Immature natural killer cell (primary cell): ENCODE results near the gene SERGEF. TPM values are rescaled to one million over a fixed set of nuclear protein-coding genes. Genes with fewer than 3 reads are reported as not detected.
"Not testable (repeated sequence)": the region's sequence is repeated elsewhere in the genome, so short reads cannot be mapped to it uniquely, and the experiment has no call there.

Experiments used
- DNase-seq, 3 donors: peaks; one replicate each; pipeline ENCODE4 v3.0.0; 2022; ENCODE audit warnings: mixed read lengths in 1 of 3
- H3K27ac Mint-ChIP-seq, 6 donors: one replicate each; pipeline ENCODE4 v1.8.0; 2020; ENCODE audit warnings: mixed read lengths in 6 of 6, mild to moderate bottlenecking in 5 of 6, inconsistent platforms in 4 of 6, moderate library complexity in 3 of 6
- H3K27me3 Mint-ChIP-seq, 3 donors: one replicate each; pipeline ENCODE4 v1.8.0; 2020 to 2021; ENCODE audit warnings: low read depth in 3 of 3, mild to moderate bottlenecking in 3 of 3, mixed read lengths in 3 of 3, moderate library complexity in 3 of 3, inconsistent platforms in 1 of 3
- H3K36me3 Mint-ChIP-seq, 3 donors: one replicate each; pipeline ENCODE4 v1.8.0; 2020; ENCODE audit warnings: mixed read lengths in 3 of 3, inconsistent platforms in 2 of 3, mild to moderate bottlenecking in 2 of 3
- H3K4me1 Mint-ChIP-seq, 2 donors: one replicate each; pipeline ENCODE4 v1.8.0; 2020; ENCODE audit warnings: inconsistent platforms in 2 of 2, mild to moderate bottlenecking in 2 of 2, mixed read lengths in 2 of 2, moderate library complexity in 1 of 2
- H3K4me3 Mint-ChIP-seq, 5 donors: one replicate each; pipeline ENCODE4 v1.8.0; 2020; ENCODE audit warnings: mild to moderate bottlenecking in 5 of 5, mixed read lengths in 5 of 5, inconsistent platforms in 3 of 5, moderate library complexity in 3 of 5
- H3K9me3 Mint-ChIP-seq, 6 donors: one replicate each; pipeline ENCODE4 v1.8.0; 2020; ENCODE audit warnings: mild to moderate bottlenecking in 6 of 6, mixed read lengths in 6 of 6, inconsistent platforms in 4 of 6, moderate library complexity in 3 of 6
- polyA plus RNA-seq, 3 donors: library from polyadenylated mRNA; unstranded; fragments of 300-500 nt; fragmentation: Illumina TruSeq; gene quantifications; one replicate each; pipeline ENCODE4 v1.2.3, GENCODE V29; 2021

SERGEF gene
- polyA plus RNA-seq, 3 donors from 2014 or later, result 52.0 to 104 (median 68.3) TPM

- Mint-ChIP-seq H3K27me3 (no peaks in the 10 kb centered on the region), H3K36me3 (peaks cover 3 to 29% (median 20%) of the 10 kb centered on the region in 3 donors), H3K27ac (no peak overlapping the region), H3K4me1 (no peaks in the 10 kb centered on the region), H3K4me3 (no peak overlapping the region), H3K9me3 (no peaks in the 10 kb centered on the region)
- DNase-seq, result no peak
Observed at GRCh38 chr11:17876827-17877226, 136.0 kb downstream of the SERGEF start.

GRCh38 chr11:17875891-17876290 is 137.0 kb downstream of the SERGEF start:
- peak overlapping the region in 1 of 6 donors; percentile 38 for H3K27ac Mint-ChIP-seq
- H3K36me3 Mint-ChIP-seq, result peaks cover 3 to 37% (median 25%) of the 10 kb centered on the region in 3 donors
- H3K4me3 Mint-ChIP-seq, result no peak overlapping the region
- peaks cover 0 to 1% (median 0%) of the 10 kb centered on the region in 3 donors for H3K27me3 Mint-ChIP-seq
- H3K4me1 Mint-ChIP-seq, result no peaks in the 10 kb centered on the region
- DNase-seq, result no peak
- no peaks in the 10 kb centered on the region for H3K9me3 Mint-ChIP-seq

- DNase-seq, result no peak
- H3K4me1 Mint-ChIP-seq, result no peaks in the 10 kb centered on the region
Observed at GRCh38 chr11:17873586-17873985, 139.3 kb downstream of the SERGEF start.

GRCh38 chr11:17868398-17868797 is 144.4 kb downstream of the SERGEF start:
- not testable (repeated sequence) for H3K4me1 Mint-ChIP-seq, DNase-seq, H3K27me3 Mint-ChIP-seq, H3K9me3 Mint-ChIP-seq, H3K4me3 Mint-ChIP-seq
- Mint-ChIP-seq H3K36me3 (peaks cover 32 to 48% (median 46%) of the 10 kb centered on the region in 3 donors), H3K27ac (peak overlapping the region in 1 of 6 donors; percentile 5)

More at GRCh38 chr11:17873586-17873985, 139.3 kb downstream of the SERGEF start:
- Mint-ChIP-seq H3K27me3 (peaks cover 0 to 1% (median 0%) of the 10 kb centered on the region in 3 donors), H3K4me3 (no peak overlapping the region), H3K27ac (peak overlapping the region in 1 of 6 donors; percentile 36), H3K36me3 (peaks cover 19 to 46% (median 41%) of the 10 kb centered on the region in 3 donors), H3K9me3 (peaks cover 0 to 1% (median 0%) of the 10 kb centered on the region in 6 donors)

GRCh38 chr11:17867341-17867740 is 145.5 kb downstream of the SERGEF start:
- H3K36me3 Mint-ChIP-seq, result peaks cover 31 to 45% (median 44%) of the 10 kb centered on the region in 3 donors
- H3K4me1 Mint-ChIP-seq, result no peaks in the 10 kb centered on the region
- no peak overlapping the region for H3K4me3 Mint-ChIP-seq
- H3K9me3 Mint-ChIP-seq, result peaks cover 0 to 1% (median 0%) of the 10 kb centered on the region in 6 donors
- DNase-seq, result no peak
- H3K27ac Mint-ChIP-seq, result no peak overlapping the region
- peaks cover 0 to 1% (median 0%) of the 10 kb centered on the region in 3 donors for H3K27me3 Mint-ChIP-seq

- no peak overlapping the region for H3K4me3 Mint-ChIP-seq
- H3K36me3 Mint-ChIP-seq, result peaks cover 31 to 40% (median 38%) of the 10 kb centered on the region in 3 donors
- peaks cover 0 to 1% (median 0%) of the 10 kb centered on the region in 6 donors for H3K9me3 Mint-ChIP-seq
- no peaks in the 10 kb centered on the region for H3K4me1 Mint-ChIP-seq
- no peak overlapping the region for H3K27ac Mint-ChIP-seq
- H3K27me3 Mint-ChIP-seq, result peaks cover 0 to under 1% (median 0%) of the 10 kb centered on the region in 3 donors
- no peak for DNase-seq
Observed at GRCh38 chr11:17865765-17866428, 146.9 kb downstream of the SERGEF start.

- no peak for DNase-seq
- Mint-ChIP-seq H3K36me3 (peaks cover 30 to 34% (median 32%) of the 10 kb centered on the region in 3 donors), H3K4me3 (no peak overlapping the region), H3K9me3 (peaks cover 0 to 2% (median 0%) of the 10 kb centered on the region in 6 donors), H3K4me1 (no peaks in the 10 kb centered on the region), H3K27me3 (no peaks in the 10 kb centered on the region), H3K27ac (no peak overlapping the region)
Observed at GRCh38 chr11:17864478-17864941, 148.3 kb downstream of the SERGEF start.

GRCh38 chr11:17861036-17861755 is 151.7 kb downstream of the SERGEF start:
- no peak overlapping the region for H3K4me3 Mint-ChIP-seq
- no peak for DNase-seq
- no peak overlapping the region for H3K27ac Mint-ChIP-seq
- peaks cover 0 to 2% (median 0%) of the 10 kb centered on the region in 6 donors for H3K9me3 Mint-ChIP-seq
- H3K27me3 Mint-ChIP-seq, result no peaks in the 10 kb centered on the region
- peaks cover 7 to 8% of the 10 kb centered on the region in 2 donors for H3K4me1 Mint-ChIP-seq
- H3K36me3 Mint-ChIP-seq, result peaks cover 28 to 35% (median 33%) of the 10 kb centered on the region in 3 donors

GRCh38 chr11:17859552-17859951 is 153.3 kb downstream of the SERGEF start:
- Mint-ChIP-seq H3K36me3 (peaks cover 28 to 35% (median 33%) of the 10 kb centered on the region in 3 donors), H3K27ac (no peak overlapping the region), H3K4me1 (peaks cover 15 to 17% of the 10 kb centered on the region in 2 donors), H3K9me3 (peaks cover 0 to 2% (median 0%) of the 10 kb centered on the region in 6 donors), H3K27me3 (no peaks in the 10 kb centered on the region), H3K4me3 (no peak overlapping the region)
- no peak for DNase-seq

GRCh38 chr11:17855531-17856290 is 157.1 kb downstream of the SERGEF start:
- Mint-ChIP-seq H3K4me3 (peak overlapping the region in 2 of 5 donors; percentile 22 to 47), H3K4me1 (peaks cover 15 to 17% of the 10 kb centered on the region in 2 donors), H3K27ac (peak overlapping the region in 2 of 6 donors; percentile 8 to 25), H3K36me3 (peaks cover 20 to 24% (median 22%) of the 10 kb centered on the region in 3 donors), H3K27me3 (no peaks in the 10 kb centered on the region), H3K9me3 (peaks cover 0 to 2% (median 0%) of the 10 kb centered on the region in 6 donors)
- DNase-seq, result no peak

- Mint-ChIP-seq H3K9me3 (no peaks in the 10 kb centered on the region), H3K4me1 (peaks cover 15 to 17% of the 10 kb centered on the region in 2 donors), H3K4me3 (no peak overlapping the region), H3K36me3 (peaks cover 8 to 15% (median 10%) of the 10 kb centered on the region in 3 donors), H3K27ac (no peak overlapping the region), H3K27me3 (no peaks in the 10 kb centered on the region)
- DNase-seq, result no peak
Observed at GRCh38 chr11:17853280-17853679, 159.6 kb downstream of the SERGEF start.

- no peak for DNase-seq
- Mint-ChIP-seq H3K9me3 (no peaks in the 10 kb centered on the region), H3K27me3 (no peaks in the 10 kb centered on the region), H3K27ac (no peak overlapping the region), H3K4me1 (peaks cover 15 to 17% of the 10 kb centered on the region in 2 donors), H3K4me3 (no peak overlapping the region), H3K36me3 (peaks cover 0 to 7% (median 0%) of the 10 kb centered on the region in 3 donors)
Observed at GRCh38 chr11:17852246-17852645, 160.6 kb downstream of the SERGEF start.

- DNase-seq, result no peak
- no peaks in the 10 kb centered on the region for H3K27me3 Mint-ChIP-seq
- H3K9me3 Mint-ChIP-seq, result no peaks in the 10 kb centered on the region
- no peak overlapping the region for H3K4me3 Mint-ChIP-seq
- no peak overlapping the region for H3K27ac Mint-ChIP-seq
- peaks cover 0 to 5% (median 0%) of the 10 kb centered on the region in 3 donors for H3K36me3 Mint-ChIP-seq
- peaks cover 14% of the 10 kb centered on the region in 2 donors for H3K4me1 Mint-ChIP-seq
Observed at GRCh38 chr11:17851697-17852096, 161.2 kb downstream of the SERGEF start.
